Hippocampal formation (tissue), 2 donors: Measurements from ENCODE around the gene CENATAC.
"Not testable (repeated sequence)": the region's sequence is repeated elsewhere in the genome, so short reads cannot be mapped to it uniquely, and the experiment has no call there.

Source experiments
- DNase-seq, 2 donors: peaks; one replicate each; lab custom pipeline; 2025; lab: John Stamatoyannopoulos, UW

Gene CENATAC

GRCh38 chr11:119054418-119054817 is 56.5 kb downstream of the CENATAC start:
- DNase-seq: no peak

DNA sequence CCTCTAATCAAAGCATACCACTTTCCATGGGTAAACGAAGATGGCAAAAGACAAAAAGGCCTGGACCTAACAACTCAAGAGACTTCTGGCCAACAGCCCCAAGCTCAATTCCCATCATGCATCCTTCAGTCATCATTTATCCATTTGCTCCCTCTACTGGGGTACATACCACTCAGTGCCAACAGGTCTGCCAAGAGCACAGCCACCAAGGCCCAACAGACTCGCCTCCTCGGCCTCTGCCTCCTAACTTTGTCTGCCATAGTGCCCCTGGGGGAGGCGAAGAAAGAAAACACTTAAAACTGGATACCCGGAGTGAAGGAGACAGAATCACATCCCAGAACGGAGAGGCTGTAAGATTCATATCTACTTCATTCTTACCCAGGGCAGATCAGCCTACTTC is 58.0 kb downstream of the CENATAC start:
- no peak for DNase-seq

GRCh38 chr11:119056421-119056999 is 58.6 kb downstream of the CENATAC start:
- no peak for DNase-seq

- DNase-seq: peak; percentile 93 to 96
Measured at GRCh38 chr11:119057000-119057769, 59.2 kb downstream of the CENATAC start, which contains the start of gene HYOU1. TSS of gene HYOU1 (minus strand) at chr11:119057205. CDS start at chr11:119056160, 1,045 bp downstream.

DNA sequence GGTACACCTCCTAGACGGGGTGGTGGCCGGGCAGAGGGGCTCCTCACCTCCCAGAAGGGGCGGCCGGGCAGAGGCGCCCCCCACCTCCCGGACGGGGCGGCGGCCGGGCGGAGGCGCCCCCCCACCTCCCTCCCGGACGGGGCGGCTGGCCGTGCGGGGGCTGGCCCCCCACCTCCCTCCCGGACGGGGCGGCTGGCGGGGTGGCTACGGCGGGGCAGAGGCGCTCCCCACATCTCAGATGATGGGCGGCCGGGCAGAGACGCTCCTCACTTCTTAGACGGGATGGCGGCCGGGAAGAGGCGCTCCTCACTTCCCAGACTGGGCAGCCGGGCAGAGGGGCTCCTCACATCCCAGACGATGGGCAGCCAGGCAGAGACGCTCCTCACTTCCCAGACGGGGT is 61.2 kb downstream of the CENATAC start:
- DNase-seq: not testable (repeated sequence)

DNA sequence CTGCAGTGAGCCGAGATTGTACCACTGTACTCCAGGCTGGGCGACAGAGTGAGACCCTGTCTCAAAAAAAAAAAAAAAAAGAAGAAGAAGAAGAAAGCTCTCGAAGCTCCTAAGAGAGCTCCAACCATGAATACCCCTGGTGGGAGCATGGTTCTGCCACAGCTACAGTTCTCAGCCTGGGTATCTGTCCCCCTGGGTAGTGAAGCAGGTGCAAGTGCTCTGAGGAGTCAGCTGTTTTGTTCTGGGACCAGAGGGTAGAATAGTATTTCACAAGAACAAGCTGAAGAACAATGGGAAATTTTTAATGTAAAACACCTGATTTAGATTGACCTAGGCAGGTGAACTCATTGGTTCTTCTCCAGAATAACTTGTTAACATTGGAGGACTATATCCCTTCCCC is 63.3 kb downstream of the CENATAC start:
- no peak for DNase-seq

GRCh38 chr11:119062779-119063178 is 64.8 kb downstream of the CENATAC start:
- no peak for DNase-seq

DNA sequence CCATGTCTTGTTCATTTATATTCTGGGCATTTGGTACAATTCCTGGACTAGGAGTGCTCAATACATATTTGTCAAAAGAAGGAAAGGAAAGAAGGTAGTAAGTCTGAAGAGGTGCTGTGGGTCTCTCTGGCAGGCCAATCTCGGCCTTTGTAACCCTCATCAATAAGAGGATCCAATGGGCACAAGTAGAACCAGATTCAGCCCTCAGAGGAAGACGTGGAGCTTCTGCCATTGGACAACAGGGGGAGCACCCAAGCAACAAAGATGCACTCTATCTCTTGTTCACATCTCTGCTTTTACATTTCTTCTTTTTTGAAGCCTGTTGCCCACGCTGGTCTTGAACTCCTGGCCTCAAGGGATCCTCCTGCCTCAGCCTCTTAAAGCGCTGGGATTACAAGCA is 67.4 kb downstream of the CENATAC start:
- DNase-seq: no peak
